Measurements from ENCODE around the gene GNB1L. TPM values are rescaled to one million over a fixed set of nuclear protein-coding genes. Genes with fewer than 3 reads are reported as not detected.

GNB1L gene
- total RNA-seq, 1 experiment from 2014 or later, result 11.9 TPM

DNA sequence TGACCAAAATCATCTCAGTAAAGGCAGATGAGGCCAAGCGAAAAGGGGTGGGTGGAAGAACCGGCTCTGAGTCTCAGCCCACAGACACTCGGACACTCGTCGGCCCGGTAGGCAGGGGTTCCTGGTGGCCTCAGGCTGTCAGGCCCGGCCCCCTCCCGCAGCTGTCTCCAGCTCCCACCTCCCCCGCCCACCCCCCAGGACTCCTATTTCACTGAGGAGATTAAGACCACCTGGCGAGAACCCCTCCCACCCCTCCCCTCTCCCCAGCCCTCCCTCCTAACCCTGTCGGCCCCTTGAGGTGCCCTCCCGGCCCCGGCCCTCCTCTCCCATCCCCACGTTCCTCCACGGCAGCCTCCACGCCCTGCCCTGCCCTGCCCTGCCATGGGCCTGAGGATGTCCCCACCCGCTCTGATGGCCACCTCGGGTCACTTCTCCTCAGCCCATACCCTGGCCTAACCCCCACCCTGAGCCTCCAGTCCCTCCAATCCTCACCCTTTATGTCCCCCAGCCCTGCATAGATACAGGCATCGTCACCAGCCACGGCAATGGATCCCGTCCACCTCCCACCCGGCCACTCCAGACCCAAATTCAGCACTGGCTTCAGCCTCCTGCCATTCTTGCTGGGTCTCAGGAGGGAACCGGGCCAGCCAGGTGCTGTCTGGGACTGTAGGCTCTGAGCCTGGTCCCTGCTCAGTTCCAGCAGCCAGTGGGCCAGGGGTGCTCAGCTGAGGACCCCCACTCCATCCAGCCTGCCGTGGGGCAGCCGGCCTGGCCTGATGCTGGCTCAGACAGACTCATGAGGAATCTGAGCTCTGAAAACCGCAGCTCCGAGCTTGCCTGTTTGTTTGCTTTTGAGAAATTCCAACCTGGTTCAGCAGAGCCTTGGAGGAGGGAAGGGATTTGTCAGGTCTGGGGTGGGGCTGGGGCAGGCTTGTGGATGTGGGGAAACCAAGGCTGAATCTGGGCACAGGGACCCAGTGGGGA is 103.9 kb downstream of the GNB1L start:
- no peak for DNase-seq (ENCODE audit: low read depth)

DNA sequence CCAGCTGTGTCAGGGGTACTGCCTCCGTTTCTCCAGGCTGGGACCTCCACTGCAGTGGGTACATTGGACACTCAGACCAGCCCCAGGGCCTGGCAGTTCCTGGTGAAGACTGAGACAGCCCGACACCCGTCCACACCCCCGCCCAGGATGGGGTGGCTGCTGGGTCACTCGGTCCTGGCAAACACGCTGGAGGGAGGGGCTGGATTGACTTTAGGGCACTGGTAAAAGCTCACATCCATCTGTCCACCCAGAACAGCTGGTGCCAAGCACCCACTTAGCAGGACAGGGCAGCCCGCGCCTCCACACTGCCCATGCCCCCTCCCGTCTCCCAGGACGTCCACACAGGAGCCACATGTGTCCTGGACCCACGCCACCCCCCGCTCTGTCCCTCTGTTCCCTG is 104.8 kb downstream of the GNB1L start:
- DNase-seq (ENCODE audit: low read depth), result no peak

DNA sequence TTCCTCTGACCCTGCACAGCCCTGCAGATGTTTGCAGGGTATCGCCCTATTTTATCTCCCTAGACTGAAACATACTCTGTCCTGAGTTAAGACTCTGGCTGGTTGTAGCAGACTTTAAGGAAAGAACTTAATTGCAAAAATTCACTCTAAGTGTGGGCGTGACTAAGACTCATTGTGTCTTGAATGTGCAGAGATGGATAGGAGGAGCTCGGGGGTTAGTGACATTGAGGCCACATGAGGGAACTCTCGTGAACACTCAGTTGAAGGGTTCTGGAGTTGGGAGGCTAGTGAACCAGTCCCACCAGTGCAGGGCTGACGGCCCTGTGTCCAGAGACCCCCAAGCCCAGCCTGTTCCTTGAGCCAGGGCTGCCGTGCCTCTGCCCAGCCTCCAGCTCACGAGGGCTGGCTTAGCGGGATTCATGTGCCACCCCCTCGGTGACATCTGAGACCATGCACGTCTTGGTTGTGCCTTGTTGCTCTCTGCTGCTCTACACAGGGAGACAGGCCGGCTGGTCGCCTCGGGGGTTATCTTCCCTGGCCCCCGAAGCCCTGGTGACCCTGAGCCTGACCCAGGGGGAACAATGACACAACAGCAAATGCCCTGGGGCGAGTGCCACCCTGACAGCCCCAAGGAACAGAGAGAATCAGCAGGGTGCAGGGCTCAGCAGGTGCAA is 105.5 kb downstream of the GNB1L start:
- DNase-seq (ENCODE audit: low read depth), result no peak

DNA sequence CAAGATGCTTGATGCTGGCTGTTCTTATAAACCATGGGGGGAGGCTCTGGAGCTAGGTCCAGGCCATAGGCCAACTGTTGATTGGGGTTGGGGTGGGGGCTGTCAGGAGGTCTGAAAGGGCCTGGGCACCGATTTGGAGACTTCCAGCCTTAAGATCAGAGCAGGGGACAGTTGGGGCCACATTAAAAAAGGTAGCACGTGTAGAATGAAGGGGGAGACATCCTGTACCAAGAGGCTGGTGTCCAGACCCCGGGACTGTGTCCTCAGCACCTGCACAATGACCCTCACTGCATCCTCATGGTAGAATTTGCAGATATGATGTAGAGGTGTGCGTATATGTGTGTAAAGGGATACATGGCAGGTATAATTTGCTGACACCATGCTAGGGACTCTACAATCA is 106.5 kb downstream of the GNB1L start:
- no peak for DNase-seq (ENCODE audit: low read depth)

DNA sequence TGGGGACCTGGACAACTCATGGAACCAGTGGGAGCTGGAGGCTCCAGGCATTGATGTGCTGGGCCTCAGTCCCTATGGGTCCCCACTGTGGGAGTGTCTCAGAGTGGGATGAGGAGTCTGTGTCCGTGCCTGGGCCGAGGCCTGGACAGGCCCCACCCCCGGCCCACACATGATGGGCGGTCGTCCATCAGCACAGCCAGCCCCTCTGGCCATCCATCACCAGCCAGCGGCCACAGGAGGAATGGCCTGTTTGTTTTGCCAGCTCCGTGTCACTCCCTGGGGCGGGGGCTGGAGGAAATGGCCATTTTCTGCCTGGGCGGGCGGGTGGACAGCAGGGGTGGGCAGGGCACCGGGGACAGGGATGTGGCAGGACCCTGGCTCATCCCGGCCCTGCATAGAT is 107.1 kb downstream of the GNB1L start:
- no peak for DNase-seq (ENCODE audit: low read depth)

DNA sequence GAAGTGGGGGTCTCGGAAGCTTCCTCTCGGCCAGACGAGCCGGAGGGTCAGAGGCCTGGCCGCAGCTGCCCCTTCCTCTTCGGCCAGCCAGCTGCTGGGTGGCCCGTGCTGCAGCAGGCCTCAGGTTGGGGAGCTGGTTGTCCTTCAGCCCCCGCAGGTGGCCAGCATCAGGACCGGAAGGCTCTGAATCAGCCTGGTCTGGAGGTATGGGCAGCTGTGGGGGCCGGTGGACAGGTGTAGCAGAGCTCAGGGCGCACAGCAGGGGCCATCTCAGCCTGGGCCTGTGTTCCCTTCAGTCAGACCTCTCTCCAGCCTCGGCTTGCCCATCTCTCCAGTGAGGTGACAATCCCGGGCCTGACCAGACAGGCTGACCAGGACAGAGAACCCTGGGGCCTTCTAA is 107.9 kb downstream of the GNB1L start:
- DNase-seq (ENCODE audit: low read depth), result no peak

DNA sequence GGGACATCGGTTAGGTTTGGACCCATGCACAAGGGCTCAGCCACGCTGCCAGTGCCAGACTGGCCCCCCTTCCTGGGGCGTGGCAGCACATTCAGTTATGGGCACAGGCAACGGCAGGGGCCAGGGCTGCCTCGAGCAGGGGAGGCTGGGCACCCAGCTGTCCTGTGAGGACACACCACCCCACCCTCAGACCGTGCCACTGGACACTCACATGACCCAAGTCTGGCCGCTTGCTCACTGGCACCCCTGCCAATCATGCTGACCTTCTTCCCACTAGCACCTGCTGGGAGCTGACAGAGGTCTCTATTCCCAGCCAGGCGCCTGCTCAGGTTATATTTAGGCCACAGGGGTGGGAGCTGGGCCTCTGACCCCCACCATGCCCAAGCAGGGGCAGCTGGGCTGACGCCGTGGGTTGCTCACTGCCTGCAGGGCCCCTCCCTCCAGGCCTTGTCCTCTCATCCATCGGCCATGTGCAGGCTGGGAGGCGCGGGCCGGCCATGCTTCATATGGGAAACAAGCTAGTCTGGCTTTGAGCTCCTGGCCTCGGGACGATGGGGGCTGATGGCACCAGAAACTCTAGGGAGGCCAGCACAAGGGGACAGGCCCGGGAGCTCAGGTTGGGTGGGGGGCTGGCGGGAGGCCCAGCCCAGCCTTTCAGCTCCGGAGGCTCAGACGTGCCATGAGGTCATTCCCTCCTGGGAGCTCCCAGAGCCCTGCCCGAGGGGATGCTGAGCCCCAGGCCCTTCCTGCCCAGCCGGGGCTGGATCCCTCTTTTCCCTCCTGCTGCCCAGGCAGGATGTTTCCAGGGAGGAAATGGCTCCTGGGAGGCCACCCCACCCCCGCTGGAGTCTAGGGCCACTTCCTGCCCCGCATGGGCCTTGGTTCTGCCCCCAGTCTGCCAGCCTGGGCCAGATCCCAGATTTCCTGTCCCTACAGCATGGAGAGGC is 109.2 kb downstream of the GNB1L start:
- DNase-seq (ENCODE audit: low read depth), result no peak

DNA sequence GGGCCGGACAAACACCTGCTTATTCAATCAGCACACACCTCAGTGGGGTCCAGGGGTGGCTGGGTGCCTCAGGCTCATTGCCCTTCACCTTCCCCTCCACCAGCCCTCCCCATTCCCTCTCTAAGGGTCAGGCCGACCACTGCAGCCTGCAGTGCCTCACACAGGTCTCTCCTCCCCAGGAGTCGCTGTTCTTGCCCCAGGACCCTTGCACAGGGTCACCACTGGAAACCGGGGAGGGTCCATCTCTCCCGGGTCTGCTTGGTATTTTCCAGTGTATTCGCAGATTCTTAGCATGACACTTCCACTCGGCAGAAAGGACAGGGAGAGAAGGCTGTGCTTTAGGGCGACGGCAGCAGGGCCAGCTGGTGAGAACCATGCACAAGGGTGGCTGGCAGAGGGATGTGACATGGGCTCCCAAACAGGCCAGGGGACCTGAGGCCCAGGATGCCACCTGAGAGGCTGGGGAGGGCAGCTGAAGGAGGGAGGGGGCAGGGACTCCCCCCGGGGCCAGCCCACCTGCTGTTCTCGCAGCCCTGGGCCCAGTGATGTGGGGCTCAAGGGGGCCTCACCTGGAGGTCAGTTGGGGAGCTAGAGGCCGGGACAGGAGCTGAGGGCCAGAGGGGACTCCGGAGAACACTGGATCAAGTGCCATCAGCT is 110.2 kb downstream of the GNB1L start:
- DNase-seq (ENCODE audit: low read depth), result no peak

DNA sequence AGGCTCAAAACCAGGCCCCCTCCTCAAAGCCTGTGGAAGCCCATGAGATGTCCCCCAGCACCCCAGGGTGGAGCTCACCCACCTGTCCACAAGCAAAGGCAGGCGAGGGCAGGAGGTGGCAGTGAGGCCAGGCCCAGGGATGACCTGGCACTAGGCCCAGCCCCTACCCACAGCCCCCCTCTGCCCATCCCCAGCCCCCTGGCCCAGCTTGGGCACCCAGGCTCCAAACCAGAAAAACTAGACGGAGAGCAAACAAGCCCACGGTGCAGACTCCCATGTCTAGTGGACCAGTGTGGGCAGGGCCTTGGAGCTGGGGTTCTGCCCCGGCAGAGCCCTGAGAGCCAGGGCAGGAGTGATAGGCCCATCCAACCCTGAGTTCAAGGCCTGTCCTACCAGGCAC is 111.0 kb downstream of the GNB1L start:
- DNase-seq (ENCODE audit: low read depth), result no peak

DNA sequence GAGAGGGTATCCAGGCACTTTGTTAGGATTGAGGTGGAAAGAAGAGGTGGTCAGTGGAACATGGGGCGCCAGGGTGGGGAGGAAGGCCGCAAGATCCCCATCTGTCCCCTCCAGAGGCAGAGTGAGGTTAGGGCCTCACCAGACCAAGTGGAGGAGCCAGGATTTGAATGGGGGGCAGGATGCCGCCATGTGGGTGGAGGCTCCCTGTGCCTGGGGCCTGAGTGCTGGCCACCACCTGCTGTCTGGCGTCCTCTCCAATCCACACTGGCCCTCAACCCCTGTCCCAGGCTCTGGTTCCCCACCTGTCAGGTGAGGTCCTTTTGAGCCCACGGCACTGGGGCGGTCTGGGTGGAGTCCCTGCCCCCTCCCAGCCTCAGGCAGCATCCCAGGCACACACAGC is 111.6 kb downstream of the GNB1L start:
- DNase-seq (ENCODE audit: low read depth), result no peak

DNA sequence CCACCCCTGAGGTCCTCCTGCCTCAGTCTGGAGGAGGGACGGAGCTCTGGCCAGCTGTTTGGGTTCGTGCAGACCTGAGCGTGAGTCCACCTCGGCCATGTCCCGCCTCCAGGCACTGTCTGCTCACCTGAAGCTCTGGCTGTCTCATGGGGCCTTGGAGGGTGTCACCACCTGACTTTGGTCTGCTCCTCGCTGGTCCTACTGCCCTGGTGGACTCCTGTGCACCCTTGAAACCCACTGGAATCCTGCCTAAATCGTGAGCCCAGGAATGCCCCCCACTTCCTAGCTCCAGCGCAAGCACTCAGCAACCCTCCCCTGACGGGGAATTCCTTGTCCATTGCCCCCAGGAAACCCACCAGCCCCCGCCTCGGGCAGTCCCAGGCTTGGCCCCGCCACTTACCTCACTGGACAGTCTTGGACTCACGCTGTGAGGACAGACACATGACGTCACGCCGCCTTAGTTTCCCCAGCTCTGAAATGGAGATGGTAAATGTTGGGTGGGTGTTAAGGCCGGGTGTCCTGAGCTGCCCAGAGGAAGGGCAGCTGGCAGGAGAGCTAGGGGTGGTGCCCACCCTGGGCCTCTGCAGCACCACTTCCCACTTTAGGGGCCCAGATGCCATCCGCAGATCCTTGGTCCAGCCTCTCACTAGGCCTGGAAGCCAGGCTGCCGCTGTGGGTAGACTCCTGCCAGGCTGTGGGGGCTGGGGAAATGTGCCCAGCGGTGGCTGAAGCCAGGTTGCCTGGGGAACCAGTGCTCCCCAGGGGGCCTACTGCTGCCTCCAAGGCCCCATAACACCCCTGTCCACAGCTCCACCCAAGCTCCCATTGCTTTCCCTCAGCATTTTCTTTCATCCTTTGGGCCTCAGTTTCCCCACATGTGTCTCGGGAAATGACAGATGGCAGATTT is 112.3 kb downstream of the GNB1L start:
- no peak for DNase-seq (ENCODE audit: low read depth)

DNA sequence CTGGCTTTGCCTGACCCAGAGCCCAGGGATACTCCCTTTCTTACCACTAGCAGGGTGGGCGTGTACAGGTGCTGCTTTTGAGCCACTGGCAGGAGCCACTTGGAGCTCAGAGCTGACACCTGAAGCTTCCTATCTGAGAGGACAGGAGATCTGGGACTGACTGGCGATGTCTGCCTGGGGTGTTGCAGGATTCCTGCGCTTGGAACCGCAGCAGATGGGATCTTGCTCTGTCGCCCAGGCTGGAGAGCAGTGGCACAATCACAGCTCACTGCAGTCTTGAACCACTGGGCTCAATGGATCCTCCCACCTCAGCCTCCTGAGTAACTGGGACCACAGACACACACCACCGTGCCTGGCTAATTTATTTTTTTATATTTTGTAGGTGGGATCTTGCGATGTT is 113.6 kb downstream of the GNB1L start:
- no peak for DNase-seq (ENCODE audit: low read depth)

DNA sequence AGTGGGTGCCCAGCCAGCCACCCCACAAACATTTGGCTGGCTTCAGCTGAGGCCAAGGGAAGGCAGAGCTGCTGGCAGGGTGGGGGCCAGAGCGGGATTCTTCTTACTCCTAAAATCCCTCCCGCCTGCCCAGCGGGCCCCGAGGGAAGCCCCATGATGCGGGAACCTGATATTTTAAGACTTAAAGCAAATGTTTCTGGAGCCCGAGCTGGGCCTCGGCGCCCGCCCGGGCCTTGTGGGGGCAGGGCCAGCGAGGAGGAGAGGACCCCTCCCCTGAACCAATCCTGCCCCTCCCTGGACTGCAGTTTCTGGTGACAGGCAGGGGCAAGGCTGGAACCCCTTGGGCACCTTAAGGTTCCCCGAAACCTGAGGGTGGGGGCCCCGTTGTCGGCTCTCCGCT is 114.1 kb downstream of the GNB1L start:
- no peak for DNase-seq (ENCODE audit: low read depth)

DNA sequence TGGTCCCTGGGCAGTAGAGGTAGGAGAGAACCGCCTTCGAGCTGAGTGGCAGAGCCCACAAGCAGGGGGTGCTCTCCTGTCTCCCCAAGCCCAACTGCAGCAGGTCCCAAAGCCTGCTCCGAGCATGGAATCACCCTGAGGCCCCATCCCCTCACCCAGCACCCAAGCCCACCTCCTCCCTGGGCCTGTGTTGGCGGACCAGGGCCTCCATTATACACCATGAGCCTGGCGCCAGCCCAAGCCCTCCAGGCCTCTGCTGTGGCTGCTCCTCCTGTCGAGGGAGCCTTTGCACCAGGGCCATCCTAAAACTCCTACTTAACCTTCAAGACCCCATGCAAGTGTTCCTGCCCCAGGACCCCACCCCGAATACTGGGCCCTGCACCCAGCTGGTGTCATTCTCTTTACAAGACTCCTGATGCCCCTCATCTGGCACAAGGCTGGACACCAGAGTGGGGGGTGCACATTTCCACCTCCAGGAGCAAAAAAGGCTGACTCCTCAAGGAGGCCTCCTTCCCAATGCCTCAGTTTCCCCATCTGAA is 114.7 kb downstream of the GNB1L start:
- no peak for DNase-seq (ENCODE audit: low read depth)

DNA sequence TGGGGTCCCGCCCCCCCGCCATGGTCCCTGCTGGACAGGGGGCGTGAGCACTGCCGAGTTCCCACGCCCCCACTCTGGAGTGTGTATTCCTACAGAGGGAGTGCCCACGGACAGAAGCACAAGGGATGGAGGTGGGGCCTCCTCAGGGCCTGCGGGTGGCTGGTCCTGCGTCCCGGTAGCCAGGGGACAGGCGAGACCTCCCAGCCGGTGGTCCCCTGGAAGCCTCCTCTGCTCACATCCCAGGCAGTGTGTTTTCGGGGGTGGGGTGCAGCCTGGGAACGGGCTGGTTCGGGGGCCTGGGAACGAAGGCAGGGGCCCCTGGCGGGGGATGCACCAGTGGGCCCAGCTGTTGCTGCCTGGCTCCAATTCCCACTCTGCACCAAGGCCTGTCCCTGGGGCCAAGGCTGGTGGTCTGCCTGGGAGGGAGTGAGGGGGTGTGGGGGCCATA is 115.2 kb downstream of the GNB1L start:
- DNase-seq (ENCODE audit: low read depth), result no peak

DNA sequence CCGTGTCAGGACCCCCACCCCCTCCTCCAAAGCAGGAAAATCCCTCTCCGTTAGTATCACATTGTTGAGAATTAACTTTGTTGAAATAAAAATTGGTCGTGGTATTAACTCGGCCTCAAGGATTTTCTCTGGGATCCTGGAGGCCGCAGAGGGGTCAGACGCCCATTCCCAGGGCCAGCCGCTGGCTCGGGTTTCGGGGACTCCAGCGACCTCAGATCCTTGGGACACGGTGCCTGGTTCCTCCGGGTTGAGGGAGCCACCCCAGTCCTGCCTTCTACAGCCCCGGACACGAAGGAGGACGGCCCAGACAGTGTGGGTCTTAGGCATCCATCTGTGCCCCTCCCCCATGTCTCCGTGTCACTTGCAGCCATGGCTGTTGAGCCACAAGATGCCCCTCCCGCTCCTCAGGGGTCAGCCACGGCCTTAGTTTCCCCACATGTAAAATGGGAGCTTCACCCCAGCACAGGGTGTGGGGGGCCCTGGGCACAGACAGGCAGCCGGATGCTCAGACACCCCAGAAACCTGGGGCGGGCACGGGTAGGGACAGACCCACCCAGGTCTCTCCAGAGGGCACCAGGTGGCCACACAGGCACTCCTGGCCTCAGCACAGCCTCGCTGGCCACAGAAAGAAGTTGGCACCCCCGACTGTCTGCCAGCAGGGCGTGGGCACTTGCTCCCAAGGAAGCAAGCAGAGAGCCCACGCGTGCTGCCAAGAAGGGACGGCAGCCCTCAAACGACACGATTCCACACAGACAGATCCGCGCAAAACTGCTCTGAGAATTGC is 115.8 kb downstream of the GNB1L start:
- DNase-seq (ENCODE audit: low read depth), result no peak

DNA sequence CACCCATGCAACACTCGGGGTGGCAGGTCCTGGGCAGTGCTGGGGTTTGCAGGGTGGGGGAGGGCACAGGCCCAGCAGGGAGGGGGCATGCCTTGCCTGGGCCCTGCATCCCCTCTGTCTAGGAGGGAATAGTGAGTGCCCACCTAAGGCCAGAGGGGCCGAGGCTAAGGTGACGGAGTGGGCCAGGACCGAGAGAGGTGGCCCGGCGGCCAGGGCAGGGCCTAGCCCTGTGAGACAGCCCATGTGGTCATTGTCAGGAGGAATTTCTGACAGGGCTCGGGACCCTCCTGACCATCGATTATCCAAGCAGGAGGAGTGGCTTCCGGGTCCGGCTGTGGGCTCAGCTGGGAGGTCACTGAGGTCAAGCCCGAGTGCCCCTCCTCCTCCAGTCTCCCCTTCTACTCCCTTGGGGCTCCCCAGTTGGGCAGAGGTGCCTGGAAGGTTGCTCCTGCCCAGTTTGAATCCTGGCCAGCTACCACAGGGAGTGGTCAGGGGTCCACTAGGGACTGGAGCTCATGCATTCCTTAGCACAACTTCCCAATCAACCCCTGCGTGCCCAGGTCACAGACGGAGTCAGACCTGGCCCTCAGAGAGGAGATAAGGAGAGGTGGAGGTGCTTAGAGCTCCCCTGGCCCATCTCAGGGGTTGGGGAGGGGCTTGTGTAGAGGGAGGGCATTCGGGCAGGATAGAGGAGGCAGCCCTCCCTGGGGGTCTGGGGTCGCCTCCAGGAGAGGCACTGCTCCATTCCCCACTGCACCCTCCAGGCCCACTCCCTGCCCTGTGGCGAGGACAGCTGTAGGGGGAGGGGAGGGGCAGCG is 116.6 kb downstream of the GNB1L start:
- DNase-seq (ENCODE audit: low read depth), result no peak

Data from RPMI7951 (cell line).